Fibroblast of mammary gland (primary cell): ENCODE data around the gene PLEKHA5.
"Not testable (repeated sequence)": the region's sequence is repeated elsewhere in the genome, so short reads cannot be mapped to it uniquely, and the experiment has no call there.

ENCODE experiments used
- DNase-seq: peaks from one replicate; pipeline ENCODE4 v3.0.0-alpha.2; 2010; ENCODE audit warnings: low read depth
- H3K4me3 ChIP-seq: 2 replicates; pipeline ENCODE4 v1.5.1; 2011; ENCODE audit warnings: low read depth, mild to moderate bottlenecking, low read length, moderate library complexity; ENCODE audit not compliant: control insufficient read depth
- TF ChIP-seq, protein P1 (sequence below): conservative IDR thresholded peaks from 2 replicates; pipeline ENCODE4 v1.5.1; 2011; ENCODE audit warnings: low read depth, low read length, inconsistent platforms; ENCODE audit not compliant: control insufficient read depth, insufficient read depth

Gene PLEKHA5

DNA sequence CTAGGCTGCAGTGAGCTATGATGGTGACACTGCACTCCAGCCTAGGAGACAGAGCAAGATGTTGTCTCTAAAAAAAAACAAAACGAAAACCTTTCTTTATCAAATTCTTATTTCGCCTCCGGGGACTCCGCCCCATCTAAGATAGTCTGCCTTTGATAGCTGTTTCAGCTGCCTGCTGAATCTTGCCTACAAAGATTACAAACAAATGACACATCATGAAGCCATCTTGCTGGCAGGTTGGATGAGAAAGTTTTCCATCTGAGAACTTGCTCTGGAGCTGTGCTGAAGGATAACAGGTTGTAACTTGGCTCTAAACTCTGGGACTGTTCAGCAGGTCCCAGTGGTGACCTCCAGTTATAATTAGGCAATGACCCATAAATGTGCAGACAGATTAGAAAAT lies 268.0 kb downstream of the PLEKHA5 start:
- no peak for DNase-seq
- TF ChIP-seq, protein P1, sequence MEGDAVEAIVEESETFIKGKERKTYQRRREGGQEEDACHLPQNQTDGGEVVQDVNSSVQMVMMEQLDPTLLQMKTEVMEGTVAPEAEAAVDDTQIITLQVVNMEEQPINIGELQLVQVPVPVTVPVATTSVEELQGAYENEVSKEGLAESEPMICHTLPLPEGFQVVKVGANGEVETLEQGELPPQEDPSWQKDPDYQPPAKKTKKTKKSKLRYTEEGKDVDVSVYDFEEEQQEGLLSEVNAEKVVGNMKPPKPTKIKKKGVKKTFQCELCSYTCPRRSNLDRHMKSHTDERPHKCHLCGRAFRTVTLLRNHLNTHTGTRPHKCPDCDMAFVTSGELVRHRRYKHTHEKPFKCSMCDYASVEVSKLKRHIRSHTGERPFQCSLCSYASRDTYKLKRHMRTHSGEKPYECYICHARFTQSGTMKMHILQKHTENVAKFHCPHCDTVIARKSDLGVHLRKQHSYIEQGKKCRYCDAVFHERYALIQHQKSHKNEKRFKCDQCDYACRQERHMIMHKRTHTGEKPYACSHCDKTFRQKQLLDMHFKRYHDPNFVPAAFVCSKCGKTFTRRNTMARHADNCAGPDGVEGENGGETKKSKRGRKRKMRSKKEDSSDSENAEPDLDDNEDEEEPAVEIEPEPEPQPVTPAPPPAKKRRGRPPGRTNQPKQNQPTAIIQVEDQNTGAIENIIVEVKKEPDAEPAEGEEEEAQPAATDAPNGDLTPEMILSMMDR = no peak
- H3K4me3 ChIP-seq = no peak overlapping the region

DNA sequence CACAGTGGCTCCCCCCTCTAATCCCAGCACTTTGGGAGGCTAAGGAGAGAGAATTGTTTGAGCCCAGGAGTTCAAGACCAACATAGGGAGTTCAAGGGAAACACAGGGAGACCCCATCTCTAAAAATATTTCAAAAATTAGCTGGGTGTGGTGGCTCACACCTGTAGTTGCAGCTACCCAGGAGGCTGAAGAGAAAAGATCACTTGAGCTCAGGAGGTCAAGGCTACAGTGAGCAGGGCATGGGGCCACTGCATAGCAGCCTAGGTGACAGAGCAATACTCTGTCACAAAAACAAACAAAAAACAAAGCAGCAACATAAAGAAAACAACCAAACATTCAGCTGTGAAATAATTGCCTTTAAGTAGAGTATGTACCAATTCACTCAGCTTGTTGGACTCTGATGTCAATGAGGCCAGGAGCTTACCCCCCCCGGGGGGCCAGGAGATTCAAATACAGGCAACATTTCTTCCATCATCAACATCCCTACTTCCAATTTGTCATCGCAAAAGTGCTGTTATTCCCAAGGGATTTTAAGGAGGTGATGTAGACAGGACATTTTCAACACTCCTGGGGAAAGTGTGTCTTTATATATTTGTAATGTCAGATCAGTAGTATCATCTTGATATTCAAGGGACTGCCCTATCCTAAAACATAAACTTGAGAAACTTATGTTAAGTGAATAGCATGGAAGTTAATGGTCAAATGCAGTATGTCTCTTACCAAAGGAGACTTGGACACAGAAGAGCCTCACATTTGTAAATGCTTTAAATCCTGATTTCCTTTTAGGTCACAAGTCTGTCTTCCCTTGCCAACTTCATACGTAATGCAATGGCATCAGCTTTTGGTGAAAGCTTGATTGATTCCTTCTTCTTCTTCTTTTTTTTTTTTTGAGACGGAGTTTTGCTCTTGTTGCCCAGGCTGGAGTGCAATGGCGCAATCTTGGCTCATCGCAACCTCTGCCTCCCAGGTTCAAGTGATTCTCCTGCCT lies 269.1 kb downstream of the PLEKHA5 start:
- no peak overlapping the region for H3K4me3 ChIP-seq
- TF ChIP-seq, protein P1 = no peak
- DNase-seq = peak; percentile 85

- not testable (repeated sequence) for DNase-seq, H3K4me3 ChIP-seq
Measured at GRCh38 chr12:19400649-19401285, 271.2 kb downstream of the PLEKHA5 start.

DNA sequence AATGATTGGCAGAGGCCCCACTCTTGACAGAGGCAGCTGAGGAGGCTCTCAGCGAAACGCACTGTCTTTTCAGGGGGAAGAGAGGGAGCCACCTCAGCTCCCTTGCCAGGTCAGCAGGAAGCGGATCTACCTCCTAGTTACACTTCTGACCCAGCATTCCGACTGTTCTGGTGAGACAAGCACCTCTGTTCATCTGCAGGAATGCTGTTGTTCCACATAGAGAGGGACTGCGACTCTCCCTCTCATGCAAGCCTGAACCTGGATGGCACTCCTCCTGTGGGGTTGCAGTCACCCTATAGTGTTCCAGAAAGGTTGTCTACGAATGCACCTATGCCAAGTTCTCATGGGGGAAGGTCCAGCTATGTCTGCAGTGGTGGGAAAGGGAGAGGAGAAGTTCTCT lies 272.7 kb downstream of the PLEKHA5 start:
- H3K4me3 ChIP-seq = no peak overlapping the region
- TF ChIP-seq, protein P1 = no peak
- no peak for DNase-seq

- H3K4me3 ChIP-seq = no peak overlapping the region
- TF ChIP-seq, protein P1 = no peak
- no peak for DNase-seq
Measured at GRCh38 chr12:19402743-19403431, 273.4 kb downstream of the PLEKHA5 start.

DNA sequence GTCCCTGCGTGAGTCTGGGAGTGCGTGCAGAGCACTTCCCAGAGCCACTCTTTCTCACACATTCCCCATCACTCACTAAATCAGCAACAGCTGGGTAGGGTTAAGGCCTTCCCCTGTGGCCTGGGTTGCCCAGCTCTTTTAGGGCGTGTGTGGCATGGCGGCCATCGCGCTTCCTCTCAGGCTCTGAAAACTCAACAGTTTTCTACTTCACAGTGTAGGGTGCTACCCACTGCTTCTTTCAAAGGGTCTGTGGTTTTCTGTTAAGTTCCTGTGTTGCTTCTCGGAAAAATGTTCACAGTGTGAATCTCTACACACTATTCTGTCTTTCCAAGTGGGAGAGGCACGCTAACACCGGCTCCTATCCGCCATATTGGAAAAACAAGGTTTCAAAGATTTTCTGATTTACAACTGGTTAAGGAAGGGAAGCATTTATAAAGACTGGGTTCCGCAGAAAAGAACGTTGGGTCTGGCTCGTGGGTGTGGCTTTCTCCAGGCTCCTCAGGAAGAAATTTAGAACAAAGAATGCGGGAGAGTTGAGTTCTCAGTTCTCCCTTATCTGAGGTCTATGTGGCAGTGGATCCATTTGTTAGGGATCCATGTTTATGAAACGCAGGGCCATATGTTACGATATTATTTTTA lies 274.8 kb downstream of the PLEKHA5 start:
- no peak overlapping the region for H3K4me3 ChIP-seq
- TF ChIP-seq, protein P1 = no peak
- DNase-seq = no peak
